Chondrocyte (in vitro differentiated cells): ENCODE results near the gene EAF1. TPM values are rescaled to one million over a fixed set of nuclear protein-coding genes. Genes with fewer than 3 reads are reported as not detected.

Experiments used
- DNase-seq: peaks from one replicate; pipeline ENCODE4 v3.0.0; 2021; ENCODE audit warnings: mixed read lengths, low spot score
- H3K27ac Mint-ChIP-seq: one replicate; pipeline ENCODE4 v1.8.0; 2021; ENCODE audit warnings: mild to moderate bottlenecking, moderate library complexity, mixed read lengths; ENCODE audit not compliant: unreplicated experiment
- H3K27me3 Mint-ChIP-seq: 2 replicates; pipeline ENCODE4 v1.8.0; 2021; ENCODE audit warnings: low read depth, mixed read lengths
- H3K36me3 Mint-ChIP-seq: 2 replicates; pipeline ENCODE4 v1.8.0; 2021; ENCODE audit warnings: low read depth, mixed read lengths
- H3K4me1 Mint-ChIP-seq: 2 replicates; pipeline ENCODE4 v1.8.0; 2021; ENCODE audit warnings: low read depth, mild to moderate bottlenecking, mixed read lengths
- H3K4me3 Mint-ChIP-seq: one replicate; pipeline ENCODE4 v1.8.0; 2021; ENCODE audit warnings: mild to moderate bottlenecking, moderate library complexity, mixed read lengths; ENCODE audit not compliant: unreplicated experiment
- H3K9me3 Mint-ChIP-seq: 2 replicates; pipeline ENCODE4 v1.8.0; 2021; ENCODE audit warnings: low read depth, mixed read lengths
- CTCF ChIP-seq: fragments of 200-600 bp; sonication (generic); IDR thresholded peaks from 2 replicates; pipeline ENCODE4 v1.5.0; 2021; ENCODE audit warnings: antibody characterized with exemption, mild to moderate bottlenecking, moderate library complexity
- total RNA-seq: library from RNA; stranded (reverse); gene quantifications from 3 replicates; pipeline ENCODE4 v1.2.1, GENCODE V29; 2021

The EAF1 gene
- total RNA-seq, 1 donor from 2014 or later = 18.4 TPM

- Mint-ChIP-seq H3K9me3 (no peaks in the 10 kb centered on the region), H3K4me3 (no peak overlapping the region), H3K36me3 (peaks cover 11% of the 10 kb centered on the region), H3K4me1 (no peaks in the 10 kb centered on the region), H3K27me3 (no peaks in the 10 kb centered on the region), H3K27ac (no peak overlapping the region)
- TF ChIP-seq CTCF = no peak
- DNase-seq = no peak
Measured at GRCh38 chr3:15449489-15450224, 22.3 kb downstream of the EAF1 start.

GRCh38 chr3:15450438-15451215, 23.2 kb downstream of the EAF1 start:
- DNase-seq = no peak
- TF ChIP-seq CTCF = no peak
- no peaks in the 10 kb centered on the region for H3K27me3 Mint-ChIP-seq
- H3K9me3 Mint-ChIP-seq = no peaks in the 10 kb centered on the region
- H3K4me3 Mint-ChIP-seq = no peak overlapping the region
- H3K27ac Mint-ChIP-seq = no peak overlapping the region
- no peaks in the 10 kb centered on the region for H3K4me1 Mint-ChIP-seq
- peaks cover 10% of the 10 kb centered on the region for H3K36me3 Mint-ChIP-seq

GRCh38 chr3:15451216-15452113, 24.1 kb downstream of the EAF1 start:
- TF ChIP-seq CTCF = no peak
- no peaks in the 10 kb centered on the region for H3K4me1 Mint-ChIP-seq
- no peaks in the 10 kb centered on the region for H3K9me3 Mint-ChIP-seq
- no peak overlapping the region for H3K4me3 Mint-ChIP-seq
- H3K27me3 Mint-ChIP-seq = no peaks in the 10 kb centered on the region
- H3K36me3 Mint-ChIP-seq = peaks cover 10% of the 10 kb centered on the region
- DNase-seq = no peak
- H3K27ac Mint-ChIP-seq = no peak overlapping the region

- no peak for TF ChIP-seq CTCF
- H3K27ac Mint-ChIP-seq = no peak overlapping the region
- H3K27me3 Mint-ChIP-seq = no peaks in the 10 kb centered on the region
- H3K4me3 Mint-ChIP-seq = no peak overlapping the region
- no peaks in the 10 kb centered on the region for H3K9me3 Mint-ChIP-seq
- H3K4me1 Mint-ChIP-seq = no peaks in the 10 kb centered on the region
- H3K36me3 Mint-ChIP-seq = peaks cover 8% of the 10 kb centered on the region
- no peak for DNase-seq
Measured at GRCh38 chr3:15452156-15452555, 24.8 kb downstream of the EAF1 start.

- H3K27me3 Mint-ChIP-seq = no peaks in the 10 kb centered on the region
- no peaks in the 10 kb centered on the region for H3K4me1 Mint-ChIP-seq
- DNase-seq = no peak
- no peaks in the 10 kb centered on the region for H3K9me3 Mint-ChIP-seq
- H3K27ac Mint-ChIP-seq = no peak overlapping the region
- H3K4me3 Mint-ChIP-seq = no peak overlapping the region
- no peak for TF ChIP-seq CTCF
- peaks cover 8% of the 10 kb centered on the region for H3K36me3 Mint-ChIP-seq
Measured at GRCh38 chr3:15452961-15453360, 25.6 kb downstream of the EAF1 start.
